Endothelial cell of umbilical vein (primary cell): ENCODE measurements around the gene TTYH2.

Source experiments
- EZH2 ChIP-seq: IDR thresholded peaks from 2 replicates; pipeline ENCODE4 v1.6.1; 2012; ENCODE audit warnings: borderline replicate concordance, low read depth, mild to moderate bottlenecking, moderate library complexity, low read length, inconsistent platforms; ENCODE audit not compliant: severe bottlenecking
- JUN ChIP-seq: IDR thresholded peaks from 2 replicates; pipeline ENCODE4 v1.6.1; 2011; ENCODE audit warnings: borderline replicate concordance, low read depth; ENCODE audit not compliant: insufficient read length, insufficient read depth
- POLR2A ChIP-seq: IDR thresholded peaks from 2 replicates; pipeline ENCODE4 v1.6.1; 2012; ENCODE audit warnings: low read depth, mild to moderate bottlenecking, control low read depth, low read length
- POLR2AphosphoS5 ChIP-seq: IDR thresholded peaks from 2 replicates; pipeline ENCODE4 v1.6.1; 2012; ENCODE audit warnings: low read depth, mild to moderate bottlenecking, control low read depth, low read length, moderate library complexity; ENCODE audit not compliant: insufficient read depth
- TF ChIP-seq, protein P1 (sequence below), 2 donors: IDR thresholded peaks; 1 replicate in 1 of 2; 2 replicates in 1 of 2; pipeline ENCODE4 v1.5.1; 2011; ENCODE audit warnings: low read length in 2 of 2, mild to moderate bottlenecking in 2 of 2, moderate library complexity in 2 of 2, control low read depth in 1 of 2, inconsistent platforms in 1 of 2, low read depth in 1 of 2; ENCODE audit not compliant: insufficient read depth in 1 of 2; ENCODE audit errors: extremely low read depth in 1 of 2

DNA sequence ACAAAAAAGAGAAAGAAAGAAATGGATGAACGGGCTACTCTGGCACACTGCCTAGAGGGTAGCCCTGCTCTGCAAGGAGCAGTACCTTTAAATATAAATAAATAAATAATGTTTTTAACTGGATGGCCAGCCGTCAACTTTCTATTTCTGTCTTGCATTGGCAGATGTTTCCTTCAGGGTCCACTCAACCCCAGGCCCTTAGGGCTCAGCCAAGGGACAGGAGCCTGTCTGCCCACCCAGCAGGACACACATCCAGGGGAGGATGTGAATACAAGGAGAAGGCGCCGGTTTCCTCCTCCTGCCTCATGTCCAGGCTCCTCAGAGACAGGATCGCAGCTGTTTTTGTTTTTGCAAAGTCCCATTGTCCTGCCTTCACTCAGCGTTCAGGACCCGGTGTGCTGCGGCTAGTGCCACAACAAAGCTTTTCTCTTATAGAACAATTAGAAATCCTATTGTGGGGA, 22.6 kb downstream of the TTYH2 start:
- TF ChIP-seq JUN (no peak), POLR2A (no peak), EZH2 (no peak), POLR2AphosphoS5 (no peak)
- TF ChIP-seq, protein P1, sequence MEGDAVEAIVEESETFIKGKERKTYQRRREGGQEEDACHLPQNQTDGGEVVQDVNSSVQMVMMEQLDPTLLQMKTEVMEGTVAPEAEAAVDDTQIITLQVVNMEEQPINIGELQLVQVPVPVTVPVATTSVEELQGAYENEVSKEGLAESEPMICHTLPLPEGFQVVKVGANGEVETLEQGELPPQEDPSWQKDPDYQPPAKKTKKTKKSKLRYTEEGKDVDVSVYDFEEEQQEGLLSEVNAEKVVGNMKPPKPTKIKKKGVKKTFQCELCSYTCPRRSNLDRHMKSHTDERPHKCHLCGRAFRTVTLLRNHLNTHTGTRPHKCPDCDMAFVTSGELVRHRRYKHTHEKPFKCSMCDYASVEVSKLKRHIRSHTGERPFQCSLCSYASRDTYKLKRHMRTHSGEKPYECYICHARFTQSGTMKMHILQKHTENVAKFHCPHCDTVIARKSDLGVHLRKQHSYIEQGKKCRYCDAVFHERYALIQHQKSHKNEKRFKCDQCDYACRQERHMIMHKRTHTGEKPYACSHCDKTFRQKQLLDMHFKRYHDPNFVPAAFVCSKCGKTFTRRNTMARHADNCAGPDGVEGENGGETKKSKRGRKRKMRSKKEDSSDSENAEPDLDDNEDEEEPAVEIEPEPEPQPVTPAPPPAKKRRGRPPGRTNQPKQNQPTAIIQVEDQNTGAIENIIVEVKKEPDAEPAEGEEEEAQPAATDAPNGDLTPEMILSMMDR (IDR thresholded peaks at IDR 0.05; ENCODE audit: extremely low read depth in 1 of 2, insufficient read depth in 1 of 2, low read depth in 1 of 2, low read length in 2 of 2) = no peak
